ENCODE data around the gene MBD2.
A peak's percentile ranks its signal among the peaks of the same experiment; 100 is the strongest.

Gene MBD2

DNA sequence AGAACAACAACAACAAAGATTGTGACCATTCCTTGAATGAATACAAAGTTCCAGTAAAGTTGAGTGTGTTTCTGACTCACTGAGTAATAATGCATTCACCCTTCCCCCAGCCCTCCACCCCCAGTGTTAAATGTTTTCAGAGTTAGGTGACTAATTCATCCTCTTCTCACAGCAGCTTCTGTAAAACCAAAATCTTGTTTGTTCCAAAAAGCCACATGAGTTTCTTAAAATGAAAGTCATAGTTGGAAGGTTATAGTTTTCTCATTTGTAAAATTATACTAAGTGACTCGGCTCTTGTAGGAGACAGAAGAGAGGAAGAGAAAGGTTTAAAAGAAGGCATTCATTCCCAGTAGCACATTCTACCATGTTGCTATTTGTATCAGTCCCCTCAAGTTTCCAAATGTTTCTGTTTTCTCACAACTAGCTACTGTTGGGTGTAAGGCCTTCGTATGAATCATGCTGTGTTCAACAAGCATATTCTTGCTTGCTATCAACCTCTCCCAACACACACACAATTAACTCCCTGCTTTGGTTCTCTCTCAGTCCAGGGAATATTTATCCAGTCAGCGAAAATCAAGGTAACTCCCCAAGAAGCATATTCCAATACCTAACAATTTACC is 75.3 kb downstream of the MBD2 start:
- no peak overlapping the region for H3K4me3 ChIP-seq (ENCODE audit: low read depth, low read length)
- H3K9me3 ChIP-seq (ENCODE audit: control insufficient read depth, insufficient read depth, low read depth, low read length): no peaks in the 10 kb centered on the region
- CTCF ChIA-PET: interaction anchor here (0.6 kb wide), 1 partner anchor 1267 kb away, joined by 4 read pairs; no protein-coding TSS in a partner anchor
- H3K4me1 ChIP-seq (ENCODE audit: control insufficient read depth, insufficient read depth, low read length): peaks cover 5% of the 10 kb centered on the region; the same call in 1 of the 2 replicates
- POLR2A ChIA-PET: no interaction called here
- no peak overlapping the region for H3K27ac ChIP-seq (ENCODE audit: extremely low read depth, low read depth, low read length)
- TF ChIP-seq ZNF530 (tag by site-specific recombination; IDR thresholded peaks at IDR 0.05; ENCODE audit: low read depth) (no peak), ZNF623 (tag by site-specific recombination; IDR thresholded peaks at IDR 0.05) (no peak), ZBTB7A (tag by site-specific recombination; IDR thresholded peaks at IDR 0.05; ENCODE audit: low read depth) (no peak), OSR2 (tag by site-specific recombination; IDR thresholded peaks at IDR 0.05) (peak; percentile 8; the same call in 1 of the 2 replicates), ZNF324 (tag by site-specific recombination; IDR thresholded peaks at IDR 0.05) (no peak), ZFP69B (tag by site-specific recombination; IDR thresholded peaks at IDR 0.05) (no peak), ZNF585B (tag by site-specific recombination; IDR thresholded peaks at IDR 0.05) (no peak), ZFP41 (tag by site-specific recombination; IDR thresholded peaks at IDR 0.05; ENCODE audit: borderline replicate concordance) (no peak), ZNF248 (tag by site-specific recombination; IDR thresholded peaks at IDR 0.05) (no peak), ZNF133 (tag by site-specific recombination; IDR thresholded peaks at IDR 0.05) (no peak)
- TF ChIP-seq, protein P1, sequence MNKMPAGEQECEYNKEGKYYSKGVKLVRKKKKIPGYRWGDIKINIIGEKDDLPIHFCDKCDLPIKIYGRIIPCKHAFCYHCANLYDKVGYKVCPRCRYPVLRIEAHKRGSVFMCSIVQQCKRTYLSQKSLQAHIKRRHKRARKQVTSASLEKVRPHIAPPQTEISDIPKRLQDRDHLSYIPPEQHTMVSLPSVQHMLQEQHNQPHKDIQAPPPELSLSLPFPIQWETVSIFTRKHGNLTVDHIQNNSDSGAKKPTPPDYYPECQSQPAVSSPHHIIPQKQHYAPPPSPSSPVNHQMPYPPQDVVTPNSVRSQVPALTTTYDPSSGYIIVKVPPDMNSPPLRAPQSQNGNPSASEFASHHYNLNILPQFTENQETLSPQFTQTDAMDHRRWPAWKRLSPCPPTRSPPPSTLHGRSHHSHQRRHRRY (tag by site-specific recombination; IDR thresholded peaks at IDR 0.05): no peak
- TF ChIP-seq, protein P2, sequence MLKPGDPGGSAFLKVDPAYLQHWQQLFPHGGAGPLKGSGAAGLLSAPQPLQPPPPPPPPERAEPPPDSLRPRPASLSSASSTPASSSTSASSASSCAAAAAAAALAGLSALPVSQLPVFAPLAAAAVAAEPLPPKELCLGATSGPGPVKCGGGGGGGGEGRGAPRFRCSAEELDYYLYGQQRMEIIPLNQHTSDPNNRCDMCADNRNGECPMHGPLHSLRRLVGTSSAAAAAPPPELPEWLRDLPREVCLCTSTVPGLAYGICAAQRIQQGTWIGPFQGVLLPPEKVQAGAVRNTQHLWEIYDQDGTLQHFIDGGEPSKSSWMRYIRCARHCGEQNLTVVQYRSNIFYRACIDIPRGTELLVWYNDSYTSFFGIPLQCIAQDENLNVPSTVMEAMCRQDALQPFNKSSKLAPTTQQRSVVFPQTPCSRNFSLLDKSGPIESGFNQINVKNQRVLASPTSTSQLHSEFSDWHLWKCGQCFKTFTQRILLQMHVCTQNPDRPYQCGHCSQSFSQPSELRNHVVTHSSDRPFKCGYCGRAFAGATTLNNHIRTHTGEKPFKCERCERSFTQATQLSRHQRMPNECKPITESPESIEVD (tag by site-specific recombination; IDR thresholded peaks at IDR 0.05): peak; percentile 53
- TF ChIP-seq, protein P3, sequence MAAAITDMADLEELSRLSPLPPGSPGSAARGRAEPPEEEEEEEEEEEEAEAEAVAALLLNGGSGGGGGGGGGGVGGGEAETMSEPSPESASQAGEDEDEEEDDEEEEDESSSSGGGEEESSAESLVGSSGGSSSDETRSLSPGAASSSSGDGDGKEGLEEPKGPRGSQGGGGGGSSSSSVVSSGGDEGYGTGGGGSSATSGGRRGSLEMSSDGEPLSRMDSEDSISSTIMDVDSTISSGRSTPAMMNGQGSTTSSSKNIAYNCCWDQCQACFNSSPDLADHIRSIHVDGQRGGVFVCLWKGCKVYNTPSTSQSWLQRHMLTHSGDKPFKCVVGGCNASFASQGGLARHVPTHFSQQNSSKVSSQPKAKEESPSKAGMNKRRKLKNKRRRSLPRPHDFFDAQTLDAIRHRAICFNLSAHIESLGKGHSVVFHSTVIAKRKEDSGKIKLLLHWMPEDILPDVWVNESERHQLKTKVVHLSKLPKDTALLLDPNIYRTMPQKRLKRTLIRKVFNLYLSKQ (tag by site-specific recombination; IDR thresholded peaks at IDR 0.05; ENCODE audit: borderline replicate concordance): no peak
- H3K36me3 ChIP-seq (ENCODE audit: control insufficient read depth in 2 of 2, insufficient read depth in 1 of 2, low read length in 2 of 2): peaks cover 7 to 9% of the 10 kb centered on the region in 2 experiments; a peak in 2 of 3 replicates

DNA sequence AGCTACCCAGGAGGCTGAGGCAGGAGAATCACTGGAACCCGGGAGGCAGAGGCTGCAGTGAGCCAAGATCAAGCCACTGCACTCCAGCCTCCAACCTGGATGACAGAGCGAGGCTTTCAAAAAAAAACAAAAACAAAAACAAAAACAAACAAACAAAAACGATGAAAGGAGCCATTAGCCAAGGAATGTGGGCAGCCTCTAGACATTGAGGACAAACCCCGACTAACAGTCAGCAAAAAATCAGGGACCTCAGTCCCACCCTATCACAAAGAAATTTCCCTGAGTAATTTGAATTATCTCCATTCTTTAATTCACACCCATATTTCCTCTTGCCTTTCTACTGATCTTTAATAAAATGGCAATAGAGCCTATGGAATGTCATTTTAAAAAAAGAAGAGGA is 75.8 kb downstream of the MBD2 start:
- no peak overlapping the region for H3K4me3 ChIP-seq (ENCODE audit: low read depth, low read length)
- no peak overlapping the region for H3K27ac ChIP-seq (ENCODE audit: extremely low read depth, low read depth, low read length)
- peaks cover 4 to 5% of the 10 kb centered on the region in 2 experiments; a peak in 2 of 3 replicates for H3K36me3 ChIP-seq (ENCODE audit: control insufficient read depth in 2 of 2, insufficient read depth in 1 of 2, low read length in 2 of 2)
- CTCF ChIA-PET: no interaction called here
- peaks cover 5% of the 10 kb centered on the region; the same call in 1 of the 2 replicates for H3K4me1 ChIP-seq (ENCODE audit: control insufficient read depth, insufficient read depth, low read length)
- POLR2A ChIA-PET: no interaction called here
- no peaks in the 10 kb centered on the region for H3K9me3 ChIP-seq (ENCODE audit: control insufficient read depth, insufficient read depth, low read depth, low read length)
- TF ChIP-seq SP2 (tag by site-specific recombination; IDR thresholded peaks at IDR 0.05) (no peak), GLI4 (tag by site-specific recombination; IDR thresholded peaks at IDR 0.05) (no peak), ZNF366 (tag by site-specific recombination; conservative IDR thresholded peaks at IDR 0.05) (no peak), GLI2 (tag by site-specific recombination; IDR thresholded peaks at IDR 0.05; ENCODE audit: borderline replicate concordance, low read depth) (no peak), ZNF112 (tag by site-specific recombination; IDR thresholded peaks at IDR 0.05) (no peak), ZNF175 (tag by site-specific recombination; IDR thresholded peaks at IDR 0.05) (no peak), ZNF670 (tag by site-specific recombination; IDR thresholded peaks at IDR 0.05; ENCODE audit: low read depth) (no peak), SCRT2 (tag by site-specific recombination; IDR thresholded peaks at IDR 0.05) (no peak), ZNF433 (tag by site-specific recombination; IDR thresholded peaks at IDR 0.05; ENCODE audit: low read depth) (no peak), ZNF140 (tag by site-specific recombination; IDR thresholded peaks at IDR 0.05) (no peak), ZNF121 (tag by site-specific recombination; IDR thresholded peaks at IDR 0.05) (no peak), ZNF133 (tag by site-specific recombination; IDR thresholded peaks at IDR 0.05) (no peak), MYNN (tag by site-specific recombination; IDR thresholded peaks at IDR 0.05; ENCODE audit: borderline replicate concordance) (no peak)
- TF ChIP-seq, protein P4, sequence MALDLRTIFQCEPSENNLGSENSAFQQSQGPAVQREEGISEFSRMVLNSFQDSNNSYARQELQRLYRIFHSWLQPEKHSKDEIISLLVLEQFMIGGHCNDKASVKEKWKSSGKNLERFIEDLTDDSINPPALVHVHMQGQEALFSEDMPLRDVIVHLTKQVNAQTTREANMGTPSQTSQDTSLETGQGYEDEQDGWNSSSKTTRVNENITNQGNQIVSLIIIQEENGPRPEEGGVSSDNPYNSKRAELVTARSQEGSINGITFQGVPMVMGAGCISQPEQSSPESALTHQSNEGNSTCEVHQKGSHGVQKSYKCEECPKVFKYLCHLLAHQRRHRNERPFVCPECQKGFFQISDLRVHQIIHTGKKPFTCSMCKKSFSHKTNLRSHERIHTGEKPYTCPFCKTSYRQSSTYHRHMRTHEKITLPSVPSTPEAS (tag by site-specific recombination; IDR thresholded peaks at IDR 0.05): no peak
- TF ChIP-seq, protein P5, sequence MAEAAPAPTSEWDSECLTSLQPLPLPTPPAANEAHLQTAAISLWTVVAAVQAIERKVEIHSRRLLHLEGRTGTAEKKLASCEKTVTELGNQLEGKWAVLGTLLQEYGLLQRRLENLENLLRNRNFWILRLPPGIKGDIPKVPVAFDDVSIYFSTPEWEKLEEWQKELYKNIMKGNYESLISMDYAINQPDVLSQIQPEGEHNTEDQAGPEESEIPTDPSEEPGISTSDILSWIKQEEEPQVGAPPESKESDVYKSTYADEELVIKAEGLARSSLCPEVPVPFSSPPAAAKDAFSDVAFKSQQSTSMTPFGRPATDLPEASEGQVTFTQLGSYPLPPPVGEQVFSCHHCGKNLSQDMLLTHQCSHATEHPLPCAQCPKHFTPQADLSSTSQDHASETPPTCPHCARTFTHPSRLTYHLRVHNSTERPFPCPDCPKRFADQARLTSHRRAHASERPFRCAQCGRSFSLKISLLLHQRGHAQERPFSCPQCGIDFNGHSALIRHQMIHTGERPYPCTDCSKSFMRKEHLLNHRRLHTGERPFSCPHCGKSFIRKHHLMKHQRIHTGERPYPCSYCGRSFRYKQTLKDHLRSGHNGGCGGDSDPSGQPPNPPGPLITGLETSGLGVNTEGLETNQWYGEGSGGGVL (tag by site-specific recombination; IDR thresholded peaks at IDR 0.05): no peak
- TF ChIP-seq, protein P6, sequence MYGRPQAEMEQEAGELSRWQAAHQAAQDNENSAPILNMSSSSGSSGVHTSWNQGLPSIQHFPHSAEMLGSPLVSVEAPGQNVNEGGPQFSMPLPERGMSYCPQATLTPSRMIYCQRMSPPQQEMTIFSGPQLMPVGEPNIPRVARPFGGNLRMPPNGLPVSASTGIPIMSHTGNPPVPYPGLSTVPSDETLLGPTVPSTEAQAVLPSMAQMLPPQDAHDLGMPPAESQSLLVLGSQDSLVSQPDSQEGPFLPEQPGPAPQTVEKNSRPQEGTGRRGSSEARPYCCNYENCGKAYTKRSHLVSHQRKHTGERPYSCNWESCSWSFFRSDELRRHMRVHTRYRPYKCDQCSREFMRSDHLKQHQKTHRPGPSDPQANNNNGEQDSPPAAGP (tag by site-specific recombination; IDR thresholded peaks at IDR 0.05): no peak

All from HEK293 (cell line).